IMR-90 (cell line): Measurements from ENCODE around the gene UBD. TPM values are rescaled to one million over a fixed set of nuclear protein-coding genes. Genes with fewer than 3 reads are reported as not detected.

Experiments
- ATAC-seq: fragments of 200-7000 bp; cut with Tn5 transposase; 2 replicates; pipeline ENCODE4 v1.9.1; 2020; ENCODE audit warnings: low read depth, mild to moderate bottlenecking, moderate library complexity
- BruUV-seq: library from RNA; stranded (reverse); fragments of 400-500 nt; replicated peaks from 2 replicates; lab custom pipeline; 2021; lab: Mats Ljungman, UMichigan
- CTCF ChIA-PET: fragments of 300-600 bp; formaldehyde crosslinking; extraction: SDS; loops from one replicate; lab custom pipeline; 2021; ENCODE audit warnings: antibody characterized with exemption; lab: Yijun Ruan, JAX
- POLR2A ChIA-PET: fragments of 300-600 bp; sonication (Branson Sonifier 250); formaldehyde crosslinking; loops from one replicate; lab custom pipeline; 2022; ENCODE audit warnings: antibody characterized with exemption; ENCODE audit not compliant: unreplicated experiment; lab: Charles Lee
- DNase-seq: peaks from one replicate; pipeline ENCODE4 v3.0.0; 2013
- H2AFZ ChIP-seq: replicated peaks from 2 replicates; pipeline ENCODE3; 2013; ENCODE audit warnings: low read length, mild to moderate bottlenecking; ENCODE audit not compliant: poor library complexity
- H2AK5ac ChIP-seq: 2 replicates; pipeline ENCODE4 v1.6.1; 2013; ENCODE audit warnings: low read depth, low read length, inconsistent platforms
- H2AK9ac ChIP-seq: replicated peaks from 2 replicates; pipeline ENCODE3; 2013; ENCODE audit warnings: mild to moderate bottlenecking, low read depth, low read length, moderate library complexity; ENCODE audit not compliant: poor library complexity
- H2BK120ac ChIP-seq: 2 replicates; pipeline ENCODE4 v1.6.1; 2013; ENCODE audit warnings: low read depth, low read length, inconsistent platforms
- H2BK15ac ChIP-seq: 3 replicates; pipeline ENCODE4 v1.6.1; 2013; ENCODE audit warnings: low read depth, low read length, inconsistent platforms
- H2BK20ac ChIP-seq: 2 replicates; pipeline ENCODE4 v1.6.1; 2013; ENCODE audit warnings: low read depth, mild to moderate bottlenecking, inconsistent platforms, low read length, moderate library complexity
- H2BK5ac ChIP-seq: 2 replicates; pipeline ENCODE4 v1.6.1; 2013; ENCODE audit warnings: mild to moderate bottlenecking, low read depth, low read length, inconsistent platforms; ENCODE audit not compliant: poor library complexity, severe bottlenecking
- H3K14ac ChIP-seq: replicated peaks from 2 replicates; pipeline ENCODE4 v1.6.1; 2013; ENCODE audit warnings: low read depth, low read length, inconsistent platforms
- H3K18ac ChIP-seq: 2 replicates; pipeline ENCODE4 v1.6.1; 2013; ENCODE audit warnings: low read depth, low read length, control low read depth
- H3K23ac ChIP-seq: 2 replicates; pipeline ENCODE4 v1.6.1; 2013; ENCODE audit warnings: low read depth, low read length, inconsistent platforms
- H3K27ac ChIP-seq: 2 replicates; pipeline ENCODE4 v1.5.1; 2013; ENCODE audit warnings: mild to moderate bottlenecking, control low read depth, low read length; ENCODE audit not compliant: insufficient read depth
- H3K27me3 ChIP-seq: 2 replicates; pipeline ENCODE4 v1.6.1; 2013; ENCODE audit warnings: low read length; ENCODE audit not compliant: control insufficient read depth, insufficient read depth
- H3K36me3 ChIP-seq: 2 replicates; pipeline ENCODE4 v1.6.1; 2013; ENCODE audit warnings: low read length, mixed read lengths; ENCODE audit not compliant: control insufficient read depth, insufficient read depth
- H3K4ac ChIP-seq: 2 replicates; pipeline ENCODE4 v1.6.1; 2013; ENCODE audit warnings: low read depth, low read length, inconsistent platforms
- H3K4me1 ChIP-seq: 2 replicates; pipeline ENCODE4 v1.6.1; 2013; ENCODE audit warnings: low read length, mixed read lengths; ENCODE audit not compliant: control insufficient read depth, insufficient read depth
- H3K4me2 ChIP-seq: 2 replicates; pipeline ENCODE4 v1.6.1; 2013; ENCODE audit warnings: low read depth, mild to moderate bottlenecking, control low read depth, low read length, moderate library complexity
- H3K4me3 ChIP-seq: 2 replicates; pipeline ENCODE4 v1.5.1; 2013; ENCODE audit warnings: low read depth, mild to moderate bottlenecking, control low read depth, low read length, moderate library complexity; ENCODE audit not compliant: insufficient read depth
- H3K56ac ChIP-seq: 2 replicates; pipeline ENCODE4 v1.6.1; 2013; ENCODE audit warnings: low read length, inconsistent platforms; ENCODE audit not compliant: insufficient read depth; ENCODE audit errors: extremely low read depth
- H3K79me1 ChIP-seq, 2 experiments: 2 replicates each; pipeline ENCODE4 v1.6.1; 2013; ENCODE audit warnings: low read length in 2 of 2, inconsistent platforms in 1 of 2, low read depth in 1 of 2
- H3K9ac ChIP-seq: 2 replicates; pipeline ENCODE4 v1.6.1; 2013; ENCODE audit warnings: low read depth, low read length, control low read depth
- H3K9me1 ChIP-seq: 2 replicates; pipeline ENCODE4 v1.6.1; 2013; ENCODE audit warnings: low read length, inconsistent platforms; ENCODE audit not compliant: insufficient read depth
- H3K9me3 ChIP-seq: 2 replicates; pipeline ENCODE4 v1.6.1; 2013; ENCODE audit warnings: low read length; ENCODE audit not compliant: control insufficient read depth, insufficient read depth
- H4K20me1 ChIP-seq: 2 replicates; pipeline ENCODE4 v1.6.1; 2013; ENCODE audit warnings: low read length, inconsistent platforms; ENCODE audit not compliant: insufficient read depth
- H4K5ac ChIP-seq: 2 replicates; pipeline ENCODE4 v1.6.1; 2013; ENCODE audit warnings: mild to moderate bottlenecking, low read depth, low read length, control low read depth
- H4K8ac ChIP-seq, 2 experiments: 2 replicates each; pipeline ENCODE4 v1.6.1; 2013; ENCODE audit warnings: low read depth in 2 of 2, low read length in 2 of 2, control low read depth in 1 of 2, inconsistent platforms in 1 of 2
- H4K91ac ChIP-seq: 2 replicates; pipeline ENCODE4 v1.6.1; 2013; ENCODE audit warnings: low read depth, low read length, inconsistent platforms; ENCODE audit not compliant: insufficient read depth
- BHLHE40 ChIP-seq: fragments of 150-350 bp; IDR thresholded peaks from 2 replicates; pipeline ENCODE4 v1.6.1; 2016; ENCODE audit warnings: mild to moderate bottlenecking, low read depth, low read length
- CEBPB ChIP-seq: IDR thresholded peaks from 2 replicates; pipeline ENCODE4 v1.6.1; 2012; ENCODE audit warnings: low read depth, low read length, improper control_type of control experiment
- CHD1 ChIP-seq: IDR thresholded peaks from 2 replicates; pipeline ENCODE4 v1.6.1; 2012; ENCODE audit warnings: low read depth, low read length, improper control_type of control experiment
- CTCF ChIP-seq: conservative IDR thresholded peaks from 2 replicates; pipeline ENCODE4 v1.5.1; 2012; ENCODE audit warnings: mild to moderate bottlenecking, low read depth, low read length, improper control_type of control experiment
- ELK1 ChIP-seq: fragments of 150-350 bp; IDR thresholded peaks from 2 replicates; pipeline ENCODE4 v1.6.1; 2016; ENCODE audit warnings: low read depth, mild to moderate bottlenecking, low read length, moderate library complexity, borderline replicate concordance
- FOS ChIP-seq: fragments of 150-350 bp; IDR thresholded peaks from 2 replicates; pipeline ENCODE4 v1.6.1; 2016; ENCODE audit warnings: low read depth, low read length
- MAFK ChIP-seq: IDR thresholded peaks from 2 replicates; pipeline ENCODE4 v1.6.1; 2012; ENCODE audit warnings: low read depth, low read length, improper control_type of control experiment
- MAZ ChIP-seq: IDR thresholded peaks from 2 replicates; pipeline ENCODE4 v1.6.1; 2012; ENCODE audit warnings: low read depth, mild to moderate bottlenecking, low read length, improper control_type of control experiment, moderate library complexity, borderline replicate concordance
- MXI1 ChIP-seq: IDR thresholded peaks from 2 replicates; pipeline ENCODE4 v1.6.1; 2012; ENCODE audit warnings: low read depth, mild to moderate bottlenecking, low read length, moderate library complexity, borderline replicate concordance
- NFE2L2 ChIP-seq: fragments of 150-350 bp; IDR thresholded peaks from 2 replicates; pipeline ENCODE4 v1.6.1; 2016; ENCODE audit warnings: low read depth, mild to moderate bottlenecking, low read length
- POLR2A ChIP-seq: IDR thresholded peaks from 2 replicates; pipeline ENCODE4 v1.6.1; 2012; ENCODE audit warnings: mild to moderate bottlenecking, low read depth, low read length
- RAD21 ChIP-seq: IDR thresholded peaks from 2 replicates; pipeline ENCODE4 v1.6.1; 2012; ENCODE audit warnings: low read length, improper control_type of control experiment
- RCOR1 ChIP-seq: IDR thresholded peaks from 2 replicates; pipeline ENCODE4 v1.6.1; 2012; ENCODE audit warnings: mild to moderate bottlenecking, low read length, improper control_type of control experiment; ENCODE audit not compliant: insufficient replicate concordance
- RFX5 ChIP-seq: IDR thresholded peaks from 2 replicates; pipeline ENCODE4 v1.8.0; 2012; ENCODE audit warnings: low read depth, mild to moderate bottlenecking, low read length, moderate library complexity
- SMC3 ChIP-seq: fragments of 150-350 bp; IDR thresholded peaks from 2 replicates; pipeline ENCODE4 v1.6.1; 2016; ENCODE audit warnings: low read depth, mild to moderate bottlenecking, antibody characterized with exemption, low read length, moderate library complexity
- USF2 ChIP-seq: fragments of 150-350 bp; IDR thresholded peaks from 2 replicates; pipeline ENCODE4 v1.6.1; 2017; ENCODE audit warnings: mild to moderate bottlenecking, antibody characterized with exemption, low read length, low read depth
- WGBS, 2 experiments: methylation state at CpG; one replicate each; pipeline versions ENCODE4 v1.1.5 to v1.1.7; 2013; ENCODE audit warnings: missing lambda C conversion rate in 2 of 2; ENCODE audit not compliant: insufficient read length in 1 of 2; ENCODE audit errors: extremely low coverage in 2 of 2; 5-methylcytosine and 5-hydroxymethylcytosine counted together
- dilution Hi-C: fragments of 300-500 bp; cut with HindIII; formaldehyde crosslinking; loops from one replicate; pipeline ENCODE4 v1.14.3; 2018; ENCODE audit warnings: low sequenced_read_pairs; ENCODE audit not compliant: unreplicated experiment
- in situ Hi-C: fragments of 300-500 bp; cut with MboI; formaldehyde crosslinking; loops from 3 replicates; pipeline ENCODE4 v1.14.3; 2019; ENCODE audit warnings: low sequenced_read_pairs, inconsistent platforms, mixed read lengths
- intact Hi-C: fragments of 100-400 bp; cut with micrococcal nuclease; formaldehyde crosslinking; loops from 2 replicates; pipeline ENCODE4 v1.10.0; 2022
- polyA plus RNA-seq, 3 experiments: library from polyadenylated mRNA; depleted of rRNA; stranded (reverse); fragments of >200 nt; gene quantifications; 2 replicates each; pipeline ENCODE4 v1.2.3, GENCODE V29; 2012; ENCODE audit warnings: low replicate concordance in 1 of 3
- total RNA-seq: library from RNA; depleted of rRNA; stranded (reverse); fragments of >200 nt; gene quantifications from 2 replicates; pipeline ENCODE4 v1.2.3, GENCODE V29; 2012

UBD gene
- total and polyA plus RNA-seq, 2 of the 4 experiments (the other 2 are of a cell fraction), result not detected

GRCh38 chr6:29516108-29516507 lies 43.4 kb downstream of the UBD start:
- Histone ChIP-seq H3K18ac (no peak overlapping the region), H4K20me1 (no peaks in the 10 kb centered on the region), H2AK5ac (no peak overlapping the region), H2BK120ac (no peak overlapping the region), H3K4me1 (no peaks in the 10 kb centered on the region), H3K79me1 (no peaks in the 10 kb centered on the region), H3K4ac (no peak overlapping the region), H3K27ac (no peak overlapping the region), H3K9ac (no peak overlapping the region), H3K4me2 (no peak overlapping the region), H3K9me1 (no peaks in the 10 kb centered on the region), H3K4me3 (no peak overlapping the region), H3K23ac (no peak overlapping the region), H2AFZ (no peak overlapping the region), H4K91ac (no peak overlapping the region), H2BK20ac (no peak overlapping the region), H2BK5ac (no peak overlapping the region), H3K36me3 (no peaks in the 10 kb centered on the region), H3K56ac (no peak overlapping the region), H4K5ac (no peak overlapping the region), H3K14ac (no peak overlapping the region), H3K9me3 (peaks cover 7% of the 10 kb centered on the region; the same call in 1 of the 2 replicates), H4K8ac (no peak overlapping the region), H3K27me3 (no peaks in the 10 kb centered on the region), H2AK9ac (no peak overlapping the region), H2BK15ac (no peak overlapping the region)
- ChIA-PET CTCF (no interaction called here), POLR2A (no interaction called here)
- in situ Hi-C loops, result no loop called here
- intact Hi-C loops, result no loop called here
- BruUV-seq, result no TSS peak
- TF ChIP-seq CHD1 (no peak), CEBPB (no peak), RFX5 (no peak), CTCF (no peak), SMC3 (no peak), RAD21 (no peak), FOS (no peak), MAFK (no peak), MXI1 (no peak), MAZ (no peak), NFE2L2 (no peak), POLR2A (no peak), ELK1 (no peak), RCOR1 (no peak), USF2 (no peak), BHLHE40 (no peak)
- dilution Hi-C loops, result no loop called here
- DNase-seq (peak; percentile 5), ATAC-seq (no peak)
- WGBS, 2 experiments, result no CpG with 5 or more reads among the region's 6 CpGs
